Ectodermal cell (in vitro differentiated cells): ENCODE measurements around the gene MPPED2.

Source experiments
- H3K27ac ChIP-seq: 2 replicates; pipeline ENCODE4 v1.7.0; 2013; ENCODE audit warnings: mild to moderate bottlenecking, low read depth, low read length; ENCODE audit not compliant: insufficient read depth, poor library complexity, severe bottlenecking
- H3K27me3 ChIP-seq: 2 replicates; pipeline ENCODE4 v1.7.0; 2013; ENCODE audit warnings: mild to moderate bottlenecking, low read length; ENCODE audit not compliant: insufficient read depth, control insufficient read depth, poor library complexity, severe bottlenecking
- H3K36me3 ChIP-seq: one replicate; pipeline ENCODE4 v1.7.0; 2013; ENCODE audit warnings: low read length; ENCODE audit not compliant: control insufficient read depth, insufficient read depth
- H3K4me1 ChIP-seq: one replicate; pipeline ENCODE4 v1.7.0; 2013; ENCODE audit warnings: low read length; ENCODE audit not compliant: control insufficient read depth, insufficient read depth
- H3K4me3 ChIP-seq: 2 replicates; pipeline ENCODE4 v1.7.0; 2013; ENCODE audit warnings: low read depth, low read length, control low read depth; ENCODE audit not compliant: insufficient read depth
- H3K9me3 ChIP-seq: 2 replicates; pipeline ENCODE4 v1.7.0; 2013; ENCODE audit warnings: mild to moderate bottlenecking, low read length, moderate library complexity; ENCODE audit not compliant: control insufficient read depth
- WGBS, 2 experiments: methylation state at CpG; one replicate each; pipeline ENCODE4 v1.1.7; 2013; ENCODE audit warnings: missing lambda C conversion rate in 2 of 2; 5-methylcytosine and 5-hydroxymethylcytosine counted together

Gene MPPED2

GRCh38 chr11:30458541-30458940 lies 127.6 kb downstream of the MPPED2 start:
- H3K4me3 ChIP-seq: no peak overlapping the region
- H3K27me3 ChIP-seq: no peaks in the 10 kb centered on the region
- 88 to 94% methylated on average over 2 to 3 of the region's 3 CpGs for WGBS, 2 experiments
- no peak overlapping the region for H3K27ac ChIP-seq
- no peaks in the 10 kb centered on the region for H3K9me3 ChIP-seq
- H3K4me1 ChIP-seq: peaks cover 11% of the 10 kb centered on the region
- no peaks in the 10 kb centered on the region for H3K36me3 ChIP-seq

- Histone ChIP-seq H3K27ac (no peak overlapping the region), H3K27me3 (peaks cover 5% of the 10 kb centered on the region), H3K4me1 (peaks cover 11% of the 10 kb centered on the region), H3K36me3 (no peaks in the 10 kb centered on the region), H3K4me3 (no peak overlapping the region), H3K9me3 (no peaks in the 10 kb centered on the region)
- WGBS, 2 experiments: 94 to 97% methylated on average over 2 to 3 of the region's 3 CpGs
Observed at GRCh38 chr11:30457087-30457486, 129.1 kb downstream of the MPPED2 start.

GRCh38 chr11:30455025-30455424 lies 131.1 kb downstream of the MPPED2 start:
- H3K4me1 ChIP-seq: peaks cover 11% of the 10 kb centered on the region
- H3K9me3 ChIP-seq: no peaks in the 10 kb centered on the region
- H3K27me3 ChIP-seq: peaks cover 6% of the 10 kb centered on the region
- no peaks in the 10 kb centered on the region for H3K36me3 ChIP-seq
- H3K27ac ChIP-seq: no peak overlapping the region
- no peak overlapping the region for H3K4me3 ChIP-seq
- WGBS, 2 experiments: 66 to 87% methylated on average over 2 of the region's 2 CpGs

GRCh38 chr11:30454541-30454940 lies 131.6 kb downstream of the MPPED2 start:
- Histone ChIP-seq H3K27me3 (peaks cover 6% of the 10 kb centered on the region), H3K4me3 (no peak overlapping the region), H3K36me3 (no peaks in the 10 kb centered on the region), H3K4me1 (peaks cover 11% of the 10 kb centered on the region), H3K27ac (no peak overlapping the region), H3K9me3 (no peaks in the 10 kb centered on the region)
- WGBS, 2 experiments: 82 to 83% methylated on average over 2 of the region's 2 CpGs

GRCh38 chr11:30454111-30454510 lies 132.0 kb downstream of the MPPED2 start:
- Histone ChIP-seq H3K36me3 (no peaks in the 10 kb centered on the region), H3K27ac (no peak overlapping the region), H3K27me3 (peaks cover 6% of the 10 kb centered on the region), H3K4me1 (peaks cover 11% of the 10 kb centered on the region), H3K9me3 (no peaks in the 10 kb centered on the region), H3K4me3 (no peak overlapping the region)
- 68 to 75% methylated on average over 2 to 4 of the region's 5 CpGs for WGBS, 2 experiments

- Histone ChIP-seq H3K27ac (no peak overlapping the region), H3K27me3 (peaks cover 6% of the 10 kb centered on the region), H3K36me3 (no peaks in the 10 kb centered on the region), H3K4me3 (no peak overlapping the region), H3K9me3 (no peaks in the 10 kb centered on the region), H3K4me1 (peaks cover 11% of the 10 kb centered on the region)
- WGBS, 2 experiments: 23 to 44% methylated on average over 1 of the region's 1 CpG
Observed at GRCh38 chr11:30453705-30454104, 132.4 kb downstream of the MPPED2 start.

- Histone ChIP-seq H3K9me3 (no peaks in the 10 kb centered on the region), H3K36me3 (no peaks in the 10 kb centered on the region), H3K4me3 (no peak overlapping the region), H3K27ac (no peak overlapping the region), H3K4me1 (peaks cover 11% of the 10 kb centered on the region), H3K27me3 (peaks cover 6% of the 10 kb centered on the region)
- 94 to 95% methylated on average over 1 of the region's 1 CpG for WGBS, 2 experiments
Observed at GRCh38 chr11:30452842-30453241, 133.3 kb downstream of the MPPED2 start.

GRCh38 chr11:30452114-30452513 lies 134.0 kb downstream of the MPPED2 start:
- Histone ChIP-seq H3K4me3 (no peak overlapping the region), H3K4me1 (peaks cover 14% of the 10 kb centered on the region), H3K27ac (no peak overlapping the region), H3K27me3 (peaks cover 6% of the 10 kb centered on the region), H3K36me3 (no peaks in the 10 kb centered on the region), H3K9me3 (no peaks in the 10 kb centered on the region)
- WGBS, 2 experiments: 80 to 81% methylated on average over 4 of the region's 4 CpGs

- no peak overlapping the region for H3K4me3 ChIP-seq
- no peak overlapping the region for H3K27ac ChIP-seq
- H3K9me3 ChIP-seq: no peaks in the 10 kb centered on the region
- 64 to 69% methylated on average over 5 of the region's 5 CpGs for WGBS, 2 experiments
- peaks cover 16% of the 10 kb centered on the region for H3K4me1 ChIP-seq
- H3K27me3 ChIP-seq: peaks cover 6% of the 10 kb centered on the region
- no peaks in the 10 kb centered on the region for H3K36me3 ChIP-seq
Observed at GRCh38 chr11:30451626-30452025, 134.5 kb downstream of the MPPED2 start.

- Histone ChIP-seq H3K27me3 (peaks cover 6% of the 10 kb centered on the region), H3K4me3 (no peak overlapping the region), H3K4me1 (peaks cover 16% of the 10 kb centered on the region), H3K9me3 (no peaks in the 10 kb centered on the region), H3K27ac (no peak overlapping the region), H3K36me3 (no peaks in the 10 kb centered on the region)
- 18 to 23% methylated on average over 1 of the region's 1 CpG for WGBS, 2 experiments
Observed at GRCh38 chr11:30451167-30451566, 135.0 kb downstream of the MPPED2 start.

GRCh38 chr11:30447058-30447640 lies 139.0 kb downstream of the MPPED2 start:
- Histone ChIP-seq H3K9me3 (no peaks in the 10 kb centered on the region), H3K4me3 (no peak overlapping the region), H3K27me3 (peaks cover 2% of the 10 kb centered on the region), H3K4me1 (peaks cover 14% of the 10 kb centered on the region), H3K36me3 (no peaks in the 10 kb centered on the region), H3K27ac (no peak overlapping the region)
- 85 to 89% methylated on average over 9 of the region's 9 CpGs for WGBS, 2 experiments
